ENCODE measurements around the gene SNRK.

Gene SNRK

DNA sequence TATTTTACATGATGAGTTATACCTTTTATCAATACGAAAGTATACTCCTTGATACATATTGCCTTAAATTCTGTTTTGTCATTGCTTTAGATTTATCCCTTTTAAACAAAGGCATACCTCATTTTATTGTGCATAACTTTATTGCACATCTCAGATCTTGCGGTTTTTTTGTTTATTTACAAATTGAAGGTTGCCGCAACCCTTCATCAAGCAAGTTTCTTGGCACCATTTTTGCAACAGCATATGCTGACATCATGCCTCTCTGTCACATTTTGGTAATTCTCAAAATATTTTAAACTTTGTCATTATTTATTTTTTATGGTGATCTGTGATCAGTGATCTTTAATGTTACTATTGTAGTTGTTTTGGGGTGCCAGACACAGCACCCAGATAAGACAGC, 20.9 kb downstream of the SNRK start:
- ChIA-PET CTCF (interaction anchor here (1.7 kb wide), 1 partner anchor 11 kb away, joined by 4 read pairs; no protein-coding TSS in a partner anchor), POLR2A (no interaction called here)
- DNase-seq (ENCODE audit: extremely low spot score) = no peak
- TF ChIP-seq, protein P1, sequence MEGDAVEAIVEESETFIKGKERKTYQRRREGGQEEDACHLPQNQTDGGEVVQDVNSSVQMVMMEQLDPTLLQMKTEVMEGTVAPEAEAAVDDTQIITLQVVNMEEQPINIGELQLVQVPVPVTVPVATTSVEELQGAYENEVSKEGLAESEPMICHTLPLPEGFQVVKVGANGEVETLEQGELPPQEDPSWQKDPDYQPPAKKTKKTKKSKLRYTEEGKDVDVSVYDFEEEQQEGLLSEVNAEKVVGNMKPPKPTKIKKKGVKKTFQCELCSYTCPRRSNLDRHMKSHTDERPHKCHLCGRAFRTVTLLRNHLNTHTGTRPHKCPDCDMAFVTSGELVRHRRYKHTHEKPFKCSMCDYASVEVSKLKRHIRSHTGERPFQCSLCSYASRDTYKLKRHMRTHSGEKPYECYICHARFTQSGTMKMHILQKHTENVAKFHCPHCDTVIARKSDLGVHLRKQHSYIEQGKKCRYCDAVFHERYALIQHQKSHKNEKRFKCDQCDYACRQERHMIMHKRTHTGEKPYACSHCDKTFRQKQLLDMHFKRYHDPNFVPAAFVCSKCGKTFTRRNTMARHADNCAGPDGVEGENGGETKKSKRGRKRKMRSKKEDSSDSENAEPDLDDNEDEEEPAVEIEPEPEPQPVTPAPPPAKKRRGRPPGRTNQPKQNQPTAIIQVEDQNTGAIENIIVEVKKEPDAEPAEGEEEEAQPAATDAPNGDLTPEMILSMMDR (IDR thresholded peaks at IDR 0.05; ENCODE audit: control extremely low read depth, extremely low read depth, low read depth, missing control alignments) = no peak

DNA sequence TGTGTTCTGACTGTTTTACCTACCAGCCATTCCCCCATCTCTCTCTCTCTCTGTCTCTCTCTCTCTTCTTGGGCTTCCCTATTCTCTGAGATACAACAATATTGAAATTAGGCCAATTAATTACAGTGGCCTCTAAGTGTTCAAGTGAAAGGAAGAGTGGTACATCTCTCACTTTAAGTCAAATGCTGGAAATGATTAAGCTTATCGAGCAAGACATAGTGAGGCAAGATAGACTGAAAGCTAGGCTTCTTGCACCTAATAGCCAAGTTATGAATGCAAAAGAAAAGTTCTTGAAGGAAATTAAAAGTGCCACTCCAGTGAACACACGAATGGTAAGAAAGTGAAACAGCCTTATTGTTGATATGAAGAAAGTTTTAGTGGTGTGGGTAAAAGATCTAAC, 21.3 kb downstream of the SNRK start:
- CTCF ChIA-PET = interaction anchor here (1.7 kb wide), 1 partner anchor 11 kb away, joined by 4 read pairs; no protein-coding TSS in a partner anchor
- DNase-seq (ENCODE audit: extremely low spot score) = no peak
- TF ChIP-seq, protein P1 (IDR thresholded peaks at IDR 0.05; ENCODE audit: control extremely low read depth, extremely low read depth, low read depth, missing control alignments) = no peak
- POLR2A ChIA-PET = no interaction called here

DNA sequence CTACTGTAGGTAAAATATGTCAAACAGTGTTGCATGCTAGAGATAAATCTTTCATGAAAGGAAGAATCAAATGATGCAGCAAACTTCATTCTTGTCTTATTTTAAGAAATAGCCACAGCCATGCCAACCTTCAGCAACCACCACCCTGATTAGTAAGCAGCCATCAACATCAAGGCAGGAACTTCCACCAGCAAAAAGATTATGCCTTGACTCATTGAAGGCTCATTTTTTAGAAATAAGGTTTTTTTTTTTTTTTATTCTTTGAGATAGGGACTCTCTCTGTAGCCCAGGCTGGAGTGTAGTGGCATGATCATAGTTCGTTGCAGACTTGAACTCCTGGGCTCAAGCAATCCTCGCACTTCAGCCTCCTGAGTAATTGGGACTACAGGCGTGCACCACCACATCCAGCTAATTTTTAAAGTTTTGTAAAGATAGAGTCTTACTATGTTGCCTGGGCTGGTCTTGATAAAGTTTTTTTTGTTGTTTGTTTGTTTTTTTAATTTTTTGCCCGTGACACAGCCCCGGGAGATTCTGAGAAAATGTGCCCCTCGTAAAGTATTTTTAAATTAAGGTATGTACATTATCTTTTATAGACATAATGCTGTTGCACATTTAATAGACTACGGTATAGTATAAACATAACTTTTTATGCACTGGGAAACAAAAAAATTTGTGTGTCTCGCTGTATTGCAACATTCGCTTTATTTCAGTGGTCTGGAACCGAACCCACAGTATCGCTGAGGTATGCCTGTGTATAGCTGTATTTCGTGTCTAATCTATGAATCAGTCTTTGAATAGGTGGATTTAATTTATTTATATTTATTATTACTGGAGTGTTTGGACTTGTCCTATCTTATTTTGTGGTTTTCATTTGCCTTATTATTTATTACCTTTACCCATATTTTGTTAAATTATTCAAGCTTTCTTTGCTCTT, 23.3 kb downstream of the SNRK start:
- POLR2A ChIA-PET = no interaction called here
- DNase-seq (ENCODE audit: extremely low spot score) = no peak
- CTCF ChIA-PET = no interaction called here
- TF ChIP-seq, protein P1 (IDR thresholded peaks at IDR 0.05; ENCODE audit: control extremely low read depth, extremely low read depth, low read depth, missing control alignments) = no peak

DNA sequence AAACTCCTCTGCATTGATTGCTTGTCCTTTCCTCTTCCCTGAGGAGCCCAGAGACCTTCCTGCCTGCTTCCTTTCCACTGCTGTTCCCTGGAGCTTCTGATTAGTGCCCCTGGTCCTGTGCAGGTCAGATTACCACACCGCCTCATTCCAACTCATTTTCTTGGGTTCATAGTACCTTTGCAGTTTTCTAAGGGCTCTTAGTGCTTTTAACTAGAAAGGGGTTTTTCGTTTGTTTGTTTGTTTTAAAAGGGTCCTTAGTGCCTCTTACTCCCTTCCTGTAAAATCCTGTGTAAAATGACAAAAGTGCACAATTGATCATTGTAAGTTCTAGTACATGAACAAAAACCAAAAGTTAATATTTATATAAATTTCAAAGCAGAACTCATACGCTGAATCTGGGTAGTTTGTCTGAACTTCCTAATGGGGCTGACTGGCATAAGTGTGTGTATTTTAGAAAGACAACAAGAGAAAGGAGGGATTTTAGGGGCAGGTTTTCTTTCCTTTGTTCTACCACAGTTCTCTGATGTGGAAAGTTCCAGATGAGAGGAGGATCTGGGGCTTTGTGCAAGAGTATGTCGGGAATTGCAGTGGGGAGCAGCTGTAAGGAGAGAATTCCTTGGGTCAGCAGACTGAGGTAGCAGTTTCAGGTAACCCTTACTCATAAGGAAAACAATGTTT, 30.6 kb downstream of the SNRK start:
- DNase-seq (ENCODE audit: extremely low spot score) = no peak
- ChIA-PET POLR2A (no interaction called here), CTCF (interaction anchor here (0.7 kb wide), 1 partner anchor 22 kb away, joined by 3 read pairs; no protein-coding TSS in a partner anchor)
- TF ChIP-seq, protein P1 (IDR thresholded peaks at IDR 0.05; ENCODE audit: control extremely low read depth, extremely low read depth, low read depth, missing control alignments) = no peak

DNA sequence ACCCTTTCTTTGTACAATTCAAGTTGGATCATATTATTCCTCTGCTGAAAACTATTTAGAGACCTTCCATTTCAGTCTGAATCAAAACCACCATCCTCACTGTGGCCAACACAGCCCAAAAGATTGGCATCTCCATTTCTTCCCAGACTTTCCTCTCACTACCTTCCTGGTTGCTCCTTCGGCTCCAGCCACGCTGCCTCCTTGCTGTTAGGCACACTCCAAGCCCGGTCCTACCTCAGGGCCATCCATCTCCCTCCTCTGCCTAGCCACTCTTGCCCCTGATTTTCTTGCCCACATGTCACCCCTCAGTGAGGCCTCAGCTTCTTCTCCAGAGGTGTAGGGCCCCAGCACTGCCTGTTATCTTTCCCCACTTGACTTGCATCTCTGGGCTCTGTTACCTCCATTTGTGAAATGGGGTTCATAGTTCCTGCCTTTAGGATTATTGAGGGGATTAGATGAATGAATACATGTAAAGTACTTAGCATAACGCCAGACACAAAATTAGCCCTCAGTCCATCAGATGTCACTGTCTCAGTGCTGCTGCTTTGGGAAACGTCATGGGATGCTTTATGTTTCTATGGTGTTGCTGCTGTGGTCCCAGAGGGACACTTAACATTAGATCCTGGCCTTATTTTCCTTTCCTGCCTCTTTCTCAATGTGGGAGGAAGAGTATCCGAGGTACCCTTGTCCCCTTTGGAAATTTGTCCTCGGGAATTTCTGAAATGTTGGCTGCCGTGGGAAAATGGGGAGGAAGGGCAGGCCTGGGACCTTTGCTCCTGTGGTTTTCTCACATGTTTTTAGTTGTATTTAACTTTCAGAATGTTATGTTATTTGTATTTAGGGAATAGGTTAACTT, 31.3 kb downstream of the SNRK start:
- TF ChIP-seq, protein P1 (IDR thresholded peaks at IDR 0.05; ENCODE audit: control extremely low read depth, extremely low read depth, low read depth, missing control alignments) = no peak
- ChIA-PET POLR2A (no interaction called here), CTCF (interaction anchor here (0.7 to 1.0 kb wide), 2 partner anchors 15 to 21 kb away, joined by 3 read pairs; no protein-coding TSS in a partner anchor)
- no peak for DNase-seq (ENCODE audit: extremely low spot score)

DNA sequence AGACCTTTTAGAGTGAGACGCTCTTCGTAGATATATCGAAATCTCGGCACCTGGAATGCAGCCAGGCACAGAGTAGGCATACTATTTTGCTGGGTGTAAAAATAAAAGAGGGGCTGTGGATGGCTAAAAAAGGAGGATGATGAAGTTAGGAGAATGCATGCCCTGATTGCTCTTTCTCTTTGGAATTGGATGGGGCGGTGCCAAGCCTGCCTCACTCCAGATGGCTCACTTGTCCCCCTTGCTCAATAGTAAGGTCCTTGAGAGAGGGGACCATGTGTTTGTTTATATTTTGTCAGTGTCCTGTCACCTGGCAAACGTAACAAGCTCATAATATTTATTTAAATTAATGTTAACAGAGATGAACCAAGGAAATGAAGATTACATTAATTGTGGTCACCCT, 33.0 kb downstream of the SNRK start:
- ChIA-PET CTCF (no interaction called here), POLR2A (no interaction called here)
- TF ChIP-seq, protein P1 (IDR thresholded peaks at IDR 0.05; ENCODE audit: control extremely low read depth, extremely low read depth, low read depth, missing control alignments) = no peak
- no peak for DNase-seq (ENCODE audit: extremely low spot score)
